AG20443 (cell line): ENCODE data around the gene SRRM2.
"Not testable (repeated sequence)": the region's sequence is repeated elsewhere in the genome, so short reads cannot be mapped to it uniquely, and the experiment has no call there.

Experiments used
- DNase-seq: peaks from one replicate; pipeline ENCODE4 v3.0.0; 2012; ENCODE audit warnings: low spot score, mixed read lengths

SRRM2 gene

DNA sequence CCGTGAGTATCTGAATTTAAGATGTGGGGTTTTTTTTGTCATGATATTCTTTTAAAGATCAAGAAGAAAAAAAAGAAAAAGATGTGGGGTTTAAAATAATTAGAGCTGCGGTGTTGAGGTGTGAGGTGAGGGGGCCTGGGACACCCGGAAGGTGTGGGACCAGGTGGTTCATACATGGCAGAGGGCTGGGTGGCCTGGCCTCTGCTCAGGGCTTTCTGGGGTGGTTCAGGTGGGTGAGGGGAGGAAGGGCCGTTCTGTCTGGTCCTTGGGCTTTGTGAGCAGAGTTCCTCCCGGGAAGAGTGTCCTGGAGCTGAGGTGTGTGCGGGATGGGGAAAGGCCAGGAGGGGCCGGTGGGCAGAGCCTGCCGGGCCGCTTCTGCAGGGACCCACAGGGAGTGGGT, 37.4 kb upstream of the SRRM2 start:
- DNase-seq = no peak

GRCh38 chr16:2715519-2715918, 36.9 kb upstream of the SRRM2 start:
- DNase-seq = peak; percentile 84

DNA sequence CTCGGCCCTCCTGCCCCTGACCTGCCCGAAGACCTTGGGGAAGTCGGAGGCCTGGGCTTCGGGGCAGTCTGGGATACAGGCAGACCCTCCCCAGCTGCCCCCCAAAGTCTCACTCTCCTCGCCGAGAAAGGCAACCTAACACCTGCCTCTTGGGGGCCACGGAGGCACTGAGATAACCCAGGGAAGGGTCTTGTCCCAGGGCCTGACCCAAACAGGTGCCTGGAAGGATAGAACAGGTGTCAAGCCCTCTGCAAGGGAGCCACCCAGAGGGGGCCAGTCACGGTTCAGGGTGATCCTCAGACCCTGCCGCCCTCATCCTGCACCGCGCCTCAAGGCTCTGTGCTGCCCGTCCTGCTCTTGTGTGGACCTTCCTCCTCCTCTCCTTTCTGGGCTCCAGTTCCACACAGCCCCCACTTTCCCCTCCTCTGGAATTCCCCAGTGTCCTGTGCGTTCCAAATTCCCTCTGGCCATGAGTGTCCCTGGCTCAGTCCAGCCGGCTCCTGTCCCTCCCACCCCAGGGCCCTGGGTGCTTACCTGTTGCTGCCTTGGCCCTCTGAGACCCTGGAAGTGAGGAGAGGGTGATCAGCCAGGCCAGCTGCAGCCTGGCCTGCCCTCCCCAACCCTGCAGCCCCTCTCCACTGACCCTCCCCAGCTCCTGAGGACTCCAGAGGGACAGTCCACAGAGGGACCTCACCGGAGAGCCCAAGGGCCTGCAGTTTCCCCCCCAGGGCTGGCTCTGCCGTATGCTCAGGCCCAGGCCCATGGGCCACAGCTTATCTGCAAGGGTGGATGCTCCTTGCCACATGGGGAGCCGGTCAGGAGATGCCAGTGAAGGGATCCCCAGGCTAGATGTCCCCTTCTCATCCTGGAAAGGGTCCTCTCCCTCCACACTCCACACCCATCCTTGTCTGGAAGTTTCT, 36.2 kb upstream of the SRRM2 start:
- DNase-seq = no peak

GRCh38 chr16:2716948-2717347, 35.5 kb upstream of the SRRM2 start:
- DNase-seq = no peak

- DNase-seq = no peak
Measured at GRCh38 chr16:2717383-2718263, 34.8 kb upstream of the SRRM2 start.

DNA sequence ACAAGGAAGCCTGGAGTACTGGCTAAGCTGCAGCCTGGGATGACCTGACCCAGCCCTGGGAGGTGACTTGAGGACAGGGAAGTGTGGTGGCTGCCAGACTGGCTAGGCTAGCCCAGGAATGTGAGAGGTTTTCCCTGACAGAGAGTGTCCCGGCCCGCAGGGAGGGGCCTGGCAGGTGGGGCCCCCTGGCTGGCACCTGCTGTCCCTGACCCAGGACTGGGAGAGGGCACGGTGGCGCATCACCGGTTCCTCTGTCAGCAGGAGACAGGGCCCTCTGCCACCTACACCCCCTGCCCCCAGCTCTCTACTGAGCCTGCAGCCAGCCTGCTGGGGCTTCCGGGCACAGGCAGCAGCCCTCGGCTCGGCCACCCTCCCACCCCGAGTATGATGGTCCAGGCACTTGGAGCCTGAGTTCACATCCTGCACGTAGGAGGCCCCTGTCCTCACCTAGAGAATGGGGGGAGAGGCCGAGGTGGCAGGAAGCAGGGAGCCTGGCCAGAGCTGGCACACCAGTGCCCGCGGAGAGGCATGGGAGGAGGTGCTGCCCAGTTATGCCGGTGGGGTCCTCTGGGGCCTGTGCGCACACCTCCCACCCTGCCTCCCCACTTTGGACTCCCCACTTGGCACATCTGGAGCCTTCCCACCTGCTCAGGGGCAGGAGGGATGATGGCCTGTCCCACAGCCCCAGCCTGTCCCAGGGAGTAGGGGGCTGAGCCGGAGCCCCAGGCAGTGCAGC, 32.9 kb upstream of the SRRM2 start:
- no peak for DNase-seq

DNA sequence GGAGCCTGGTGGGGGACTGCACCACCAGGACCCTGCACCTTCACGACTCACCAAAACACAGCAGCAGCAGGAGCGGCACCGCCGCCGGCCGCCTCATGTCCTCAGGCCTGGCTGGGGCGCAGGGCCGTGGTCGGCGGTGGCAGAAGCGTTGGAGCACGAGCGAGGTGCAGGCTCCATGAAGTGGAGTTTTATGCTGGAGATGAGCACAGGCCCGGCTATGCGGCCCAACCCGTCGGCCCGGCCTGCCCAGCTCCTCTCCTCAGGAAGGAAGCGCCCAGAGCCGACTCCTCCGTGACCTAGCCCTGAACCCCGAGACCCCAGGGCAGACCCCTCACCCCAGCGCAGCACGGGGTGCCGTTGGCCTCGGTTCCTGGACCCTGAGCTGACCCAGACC, 32.4 kb upstream of the SRRM2 start, which contains the start of gene PRSS27:
PRSS27 (minus strand) TSS at position 161 of the 394 bp plus-strand sequence; CDS start at position 97, 64 bp downstream.
- DNase-seq = no peak

- DNase-seq = peak; percentile 95
Measured at GRCh38 chr16:2720719-2721633, 31.5 kb upstream of the SRRM2 start.

DNA sequence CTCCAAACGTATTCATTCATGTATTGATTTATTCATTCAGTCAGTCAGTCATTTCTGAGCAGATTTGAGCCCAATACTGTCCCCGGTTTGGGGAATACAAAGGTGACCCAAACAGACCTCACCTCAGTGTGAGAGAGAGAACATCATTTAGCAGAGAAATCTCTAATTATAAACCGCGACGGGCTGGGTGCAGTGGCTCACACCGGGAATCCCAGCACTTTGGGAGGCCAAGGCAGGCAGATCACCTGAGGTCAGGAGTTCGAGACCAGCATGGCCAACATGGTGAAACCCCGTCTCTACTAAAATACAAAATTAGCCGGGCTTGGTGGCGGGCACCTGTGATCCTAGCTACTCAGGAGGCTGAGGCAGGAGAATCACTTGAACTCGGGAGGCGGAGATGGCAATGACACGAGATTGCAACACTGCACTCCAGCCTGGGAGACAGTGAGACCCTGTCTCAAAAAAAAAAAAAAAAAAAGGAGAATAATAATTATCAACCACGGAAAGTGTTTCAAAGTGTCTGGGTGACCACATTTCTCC, 30.7 kb upstream of the SRRM2 start:
- DNase-seq = not testable (repeated sequence)

- no peak for DNase-seq
Measured at GRCh38 chr16:2724088-2724676, 28.3 kb upstream of the SRRM2 start.

DNA sequence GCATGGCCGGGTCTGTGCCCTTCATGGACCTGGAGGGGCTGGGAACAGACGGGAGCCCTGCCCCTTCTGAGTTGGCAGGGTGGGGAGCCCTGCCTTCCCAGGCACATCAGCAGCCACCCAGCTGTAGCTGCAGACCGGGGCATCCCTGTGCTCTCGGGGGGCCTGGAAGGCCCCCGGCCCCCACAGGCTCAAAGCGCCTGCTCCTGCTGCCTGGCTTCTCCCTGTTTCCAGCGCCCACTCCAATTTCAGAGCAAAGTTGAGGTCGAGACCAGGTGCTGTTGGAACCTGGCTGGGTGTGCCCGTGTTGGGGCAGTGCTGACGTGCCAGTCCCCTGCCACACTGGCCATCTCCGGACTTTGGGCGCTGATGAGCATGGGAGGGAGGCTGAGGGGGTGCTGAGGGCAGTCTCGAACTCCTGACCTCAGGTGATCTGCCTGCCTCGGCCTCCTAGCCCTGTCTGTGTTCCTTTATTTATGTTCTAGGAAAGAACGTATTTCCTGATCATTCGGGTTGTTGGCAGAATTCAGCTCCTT, 27.6 kb upstream of the SRRM2 start:
- DNase-seq = no peak

DNA sequence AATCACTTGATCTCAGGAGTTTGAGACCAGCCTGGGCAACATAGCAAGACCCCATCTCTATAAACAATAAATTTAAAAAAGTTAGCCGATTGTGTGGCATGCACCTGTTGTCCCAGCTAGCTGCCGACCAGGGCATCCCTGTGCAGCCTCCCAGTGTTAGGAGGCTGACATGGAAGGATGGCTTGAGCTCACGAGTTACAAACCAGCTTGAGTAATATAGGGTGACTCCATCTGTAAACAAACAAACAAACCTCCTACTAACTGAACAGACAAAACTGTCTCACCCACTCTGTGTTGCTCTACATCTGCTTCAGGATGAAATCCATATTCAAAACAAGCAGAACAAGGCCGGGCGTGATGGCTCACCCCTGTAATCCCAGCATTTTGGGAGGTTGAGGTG, 25.5 kb upstream of the SRRM2 start:
- DNase-seq = no peak

GRCh38 chr16:2728034-2728433, 24.4 kb upstream of the SRRM2 start:
- no peak for DNase-seq

DNA sequence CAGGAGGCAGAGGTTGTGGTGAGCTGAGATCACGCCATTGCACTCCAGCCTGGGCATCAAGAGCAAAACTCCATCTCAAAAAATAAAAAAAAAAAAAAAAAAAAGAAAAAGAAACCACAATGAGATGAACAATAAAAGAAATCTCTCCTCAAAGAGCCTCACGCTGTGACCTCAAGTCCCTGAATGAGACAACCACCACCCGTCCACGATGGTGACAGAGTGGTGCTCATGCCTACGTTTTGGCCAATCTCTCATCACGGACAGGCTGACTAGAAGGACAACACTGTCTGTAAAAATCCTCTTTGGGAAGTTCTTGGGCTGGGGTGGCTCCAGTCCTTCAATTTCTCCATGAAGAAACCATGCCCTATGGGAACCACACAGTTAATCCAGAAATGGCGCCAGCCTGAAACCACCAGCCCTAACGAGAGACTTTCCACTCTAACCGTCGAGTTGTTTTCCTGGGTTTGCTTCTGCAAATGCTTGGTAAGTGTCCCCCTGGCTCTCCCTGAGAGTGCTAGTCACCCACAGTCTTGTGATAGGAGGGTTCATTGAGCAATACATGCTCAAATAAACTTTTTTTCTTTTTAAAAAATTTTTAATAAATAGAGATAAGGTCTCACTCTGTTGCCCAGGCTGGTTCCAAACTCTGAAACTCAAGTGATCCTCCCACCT, 17.5 kb upstream of the SRRM2 start:
- no peak for DNase-seq

DNA sequence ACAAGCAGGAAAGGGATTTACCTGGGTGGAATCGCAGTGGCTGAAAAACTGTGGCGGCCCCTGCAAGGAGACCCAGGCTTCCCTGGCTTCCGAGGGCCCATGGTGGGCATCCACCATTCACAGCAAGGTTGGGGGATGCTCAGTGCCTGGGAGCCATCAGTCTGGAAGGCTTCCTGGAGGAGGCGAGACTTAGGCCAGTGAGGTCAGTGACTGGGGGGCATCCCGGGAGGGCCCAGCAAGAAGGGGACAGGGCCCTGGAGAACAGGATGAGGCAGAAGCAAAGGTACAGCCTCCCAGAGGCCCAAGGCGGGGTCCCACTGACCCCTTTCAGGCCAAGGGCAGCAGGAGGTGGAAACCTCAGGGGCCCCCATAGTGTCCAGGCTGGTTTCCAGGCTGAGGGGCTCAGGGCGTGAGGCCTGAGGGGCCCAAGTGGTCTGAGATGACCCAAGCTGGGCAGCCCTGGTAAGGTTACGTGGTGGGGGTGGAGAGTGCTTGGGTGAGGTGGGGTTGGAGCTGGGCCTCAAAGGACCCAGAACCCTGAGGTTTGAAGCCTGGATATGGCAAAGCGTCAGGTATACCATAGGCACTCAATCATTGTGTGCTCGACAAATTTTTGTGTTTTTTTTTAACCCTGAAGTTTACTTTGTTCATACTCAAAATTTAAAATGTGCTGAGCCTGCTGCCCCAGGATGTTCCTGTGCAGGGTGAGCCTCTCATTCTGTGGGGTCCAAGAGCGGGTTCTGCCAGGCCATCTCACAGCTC, 15.8 kb upstream of the SRRM2 start:
- DNase-seq = no peak

GRCh38 chr16:2737238-2737605, 15.2 kb upstream of the SRRM2 start:
- no peak for DNase-seq

DNA sequence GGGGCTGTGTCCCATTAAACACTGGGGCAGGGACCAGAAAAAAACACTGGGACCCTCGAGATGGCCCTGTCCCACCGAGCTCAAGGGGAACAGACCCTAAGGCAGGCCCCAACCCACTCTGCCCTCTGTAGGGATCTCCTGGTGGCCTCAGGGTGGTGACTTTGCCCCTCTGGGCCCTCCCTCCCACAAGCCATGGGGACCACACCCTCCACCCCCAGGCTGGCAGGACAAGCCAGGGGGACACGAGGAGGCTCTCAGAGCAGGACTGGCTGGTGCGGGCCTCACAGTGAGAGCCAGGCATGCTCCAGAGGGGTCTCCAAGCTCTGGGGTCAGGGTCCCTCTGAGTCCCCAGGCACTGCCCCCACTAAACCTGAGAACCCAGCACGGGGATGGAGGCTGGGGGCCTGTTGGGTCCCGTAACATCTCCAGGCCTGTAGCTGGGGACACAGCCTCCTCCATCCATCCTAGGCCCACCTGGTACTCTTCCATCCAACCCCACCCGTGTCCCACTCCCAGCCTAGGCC, 14.5 kb upstream of the SRRM2 start:
- DNase-seq = no peak

DNA sequence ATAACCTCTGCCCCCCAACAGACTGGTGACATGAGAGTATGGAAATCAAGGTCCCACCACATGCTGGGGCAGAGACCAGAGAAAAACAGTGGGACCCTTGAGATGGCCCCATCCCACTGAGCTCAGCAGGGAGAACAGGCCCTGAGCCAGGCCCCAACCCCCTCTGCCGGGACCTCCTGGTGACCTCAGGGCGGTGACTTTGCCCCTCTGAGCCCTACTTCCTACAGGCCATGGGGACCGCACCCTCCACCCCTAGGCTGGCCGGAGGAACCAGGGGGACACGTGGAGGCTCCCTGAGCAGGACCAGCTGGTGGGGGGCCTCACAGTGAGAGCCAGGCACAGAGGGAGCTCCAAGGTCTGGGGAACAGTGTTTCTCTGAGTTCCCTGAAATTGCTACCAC, 13.8 kb upstream of the SRRM2 start:
- no peak for DNase-seq
